ENCODE data around the gene CACNB2. TPM values are rescaled to one million over a fixed set of nuclear protein-coding genes. Genes with fewer than 3 reads are reported as not detected.
"Not testable (repeated sequence)": the region's sequence is repeated elsewhere in the genome, so short reads cannot be mapped to it uniquely, and the experiment has no call there.

CACNB2 gene
- total and polyA plus RNA-seq, 2 donors: 0.85 to 3.9 TPM

GRCh38 chr10:18556522-18557147 is 416.4 kb downstream of the CACNB2 start:
- Histone ChIP-seq H3K27me3 (ENCODE audit: control insufficient read depth in 2 of 2, insufficient read depth in 1 of 2, low read length in 1 of 2) (no peaks in the 10 kb centered on the region), H3K36me3 (ENCODE audit: control insufficient read depth in 2 of 2, insufficient read depth in 2 of 2, low read length in 1 of 2) (peaks cover 0 to under 1% of the 10 kb centered on the region in 2 donors), H3K4me1 (ENCODE audit: control insufficient read depth in 2 of 2, insufficient read depth in 2 of 2, low read length in 2 of 2) (no peaks in the 10 kb centered on the region), H3K27ac (ENCODE audit: low read depth in 1 of 2, low read length in 1 of 2) (no peak overlapping the region), H3K4me3 (ENCODE audit: low read length in 2 of 2) (no peak overlapping the region), H3K9me3 (ENCODE audit: control insufficient read depth in 2 of 2, insufficient read depth in 1 of 2, low read length in 1 of 2) (no peaks in the 10 kb centered on the region)
- DNase-seq (ENCODE audit: low read depth in 6 of 9, low spot score in 9 of 9): no peak
- 98% methylated on average over 3 of the region's 3 CpGs for WGBS

GRCh38 chr10:18557960-18558359 is 417.7 kb downstream of the CACNB2 start:
- DNase-seq (ENCODE audit: low read depth in 6 of 9, low spot score in 9 of 9): no peak
- Histone ChIP-seq H3K4me3 (ENCODE audit: low read length in 2 of 2) (no peak overlapping the region), H3K27me3 (ENCODE audit: control insufficient read depth in 2 of 2, insufficient read depth in 1 of 2, low read length in 1 of 2) (no peaks in the 10 kb centered on the region), H3K27ac (ENCODE audit: low read depth in 1 of 2, low read length in 1 of 2) (no peak overlapping the region), H3K9me3 (ENCODE audit: control insufficient read depth in 2 of 2, insufficient read depth in 1 of 2, low read length in 1 of 2) (no peaks in the 10 kb centered on the region), H3K4me1 (ENCODE audit: control insufficient read depth in 2 of 2, insufficient read depth in 2 of 2, low read length in 2 of 2) (no peaks in the 10 kb centered on the region), H3K36me3 (ENCODE audit: control insufficient read depth in 2 of 2, insufficient read depth in 2 of 2, low read length in 1 of 2) (no peaks in the 10 kb centered on the region)
- 100% methylated on average over 1 of the region's 1 CpG for WGBS

GRCh38 chr10:18561861-18562551 is 421.8 kb downstream of the CACNB2 start:
- 99% methylated on average over 8 of the region's 8 CpGs for WGBS
- no peaks in the 10 kb centered on the region for H3K9me3 ChIP-seq (ENCODE audit: control insufficient read depth in 2 of 2, insufficient read depth in 1 of 2, low read length in 1 of 2)

GRCh38 chr10:18563003-18563726 is 422.9 kb downstream of the CACNB2 start:
- Histone ChIP-seq H3K4me1 (ENCODE audit: control insufficient read depth in 2 of 2, insufficient read depth in 2 of 2, low read length in 2 of 2) (no peaks in the 10 kb centered on the region), H3K27ac (ENCODE audit: low read depth in 1 of 2, low read length in 1 of 2) (no peak overlapping the region), H3K4me3 (ENCODE audit: low read length in 2 of 2) (no peak overlapping the region), H3K36me3 (ENCODE audit: control insufficient read depth in 2 of 2, insufficient read depth in 2 of 2, low read length in 1 of 2) (no peaks in the 10 kb centered on the region), H3K27me3 (ENCODE audit: control insufficient read depth in 2 of 2, insufficient read depth in 1 of 2, low read length in 1 of 2) (no peaks in the 10 kb centered on the region), H3K9me3 (ENCODE audit: control insufficient read depth in 2 of 2, insufficient read depth in 1 of 2, low read length in 1 of 2) (no peaks in the 10 kb centered on the region)
- WGBS: 97% methylated on average over 6 of the region's 6 CpGs
- DNase-seq (ENCODE audit: low read depth in 6 of 9, low spot score in 9 of 9): no peak

More at GRCh38 chr10:18561861-18562551, 421.8 kb downstream of the CACNB2 start:
- Histone ChIP-seq H3K4me1 (ENCODE audit: control insufficient read depth in 2 of 2, insufficient read depth in 2 of 2, low read length in 2 of 2) (no peaks in the 10 kb centered on the region), H3K27ac (ENCODE audit: low read depth in 1 of 2, low read length in 1 of 2) (no peak overlapping the region), H3K36me3 (ENCODE audit: control insufficient read depth in 2 of 2, insufficient read depth in 2 of 2, low read length in 1 of 2) (no peaks in the 10 kb centered on the region), H3K4me3 (ENCODE audit: low read length in 2 of 2) (no peak overlapping the region), H3K27me3 (ENCODE audit: control insufficient read depth in 2 of 2, insufficient read depth in 1 of 2, low read length in 1 of 2) (no peaks in the 10 kb centered on the region)
- DNase-seq (ENCODE audit: low read depth in 6 of 9, low spot score in 9 of 9): no peak

DNA sequence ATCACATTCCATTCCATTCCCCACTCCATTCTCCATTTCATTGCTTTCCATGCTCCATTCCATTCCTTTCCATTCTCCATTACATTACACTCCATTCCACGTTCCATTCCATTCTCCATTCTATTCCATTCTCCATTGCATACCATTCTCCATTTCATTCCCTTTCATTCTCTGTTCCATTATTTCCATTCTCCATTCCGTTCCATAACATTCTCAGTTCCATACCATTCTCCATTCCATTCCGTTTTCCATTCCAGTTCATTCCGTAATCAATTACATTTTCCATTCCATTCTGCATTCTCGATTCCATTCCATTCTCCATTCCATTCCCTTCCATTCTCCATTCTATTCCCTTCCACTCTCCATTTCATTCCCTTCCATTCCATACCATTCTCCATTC is 424.8 kb downstream of the CACNB2 start:
- H3K27ac ChIP-seq (ENCODE audit: low read depth in 1 of 2, low read length in 1 of 2): no peak overlapping the region
- H3K9me3 ChIP-seq (ENCODE audit: control insufficient read depth in 2 of 2, insufficient read depth in 1 of 2, low read length in 1 of 2): no peaks in the 10 kb centered on the region
- no peak for DNase-seq (ENCODE audit: low read depth in 6 of 9, low spot score in 9 of 9)
- no peaks in the 10 kb centered on the region for H3K36me3 ChIP-seq (ENCODE audit: control insufficient read depth in 2 of 2, insufficient read depth in 2 of 2, low read length in 1 of 2)
- WGBS: 98% methylated on average over 5 of the region's 5 CpGs
- H3K4me3 ChIP-seq (ENCODE audit: low read length in 2 of 2): no peak overlapping the region
- H3K27me3 ChIP-seq (ENCODE audit: control insufficient read depth in 2 of 2, insufficient read depth in 1 of 2, low read length in 1 of 2): no peaks in the 10 kb centered on the region
- H3K4me1 ChIP-seq (ENCODE audit: control insufficient read depth in 2 of 2, insufficient read depth in 2 of 2, low read length in 2 of 2): no peaks in the 10 kb centered on the region

DNA sequence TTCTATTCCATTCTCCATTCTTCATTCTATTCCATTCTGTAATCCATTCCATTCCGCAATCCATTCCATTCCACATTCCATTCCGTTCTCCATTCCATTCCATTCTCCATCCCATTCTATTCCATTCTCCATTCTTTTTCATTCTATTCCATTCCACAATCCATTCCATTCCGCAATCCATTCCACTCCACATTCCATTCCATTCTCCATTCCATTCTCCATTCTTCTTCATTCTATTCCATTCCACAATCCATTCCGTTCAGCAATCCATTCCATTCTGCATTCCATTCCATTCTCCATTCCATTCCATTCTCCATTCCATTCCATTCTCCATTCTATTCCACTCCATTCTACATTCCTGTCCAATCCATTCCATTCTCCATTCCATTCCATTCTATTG is 426.0 kb downstream of the CACNB2 start:
- 86% methylated on average over 4 of the region's 4 CpGs for WGBS
- H3K9me3 ChIP-seq (ENCODE audit: control insufficient read depth in 2 of 2, insufficient read depth in 1 of 2, low read length in 1 of 2): no peaks in the 10 kb centered on the region
- no peaks in the 10 kb centered on the region for H3K36me3 ChIP-seq (ENCODE audit: control insufficient read depth in 2 of 2, insufficient read depth in 2 of 2, low read length in 1 of 2)

GRCh38 chr10:18567343-18567856 is 427.2 kb downstream of the CACNB2 start:
- H3K27ac ChIP-seq (ENCODE audit: low read depth in 1 of 2, low read length in 1 of 2): no peak overlapping the region
- no peaks in the 10 kb centered on the region for H3K9me3 ChIP-seq (ENCODE audit: control insufficient read depth in 2 of 2, insufficient read depth in 1 of 2, low read length in 1 of 2)
- no peak overlapping the region for H3K4me3 ChIP-seq (ENCODE audit: low read length in 2 of 2)
- no peaks in the 10 kb centered on the region for H3K36me3 ChIP-seq (ENCODE audit: control insufficient read depth in 2 of 2, insufficient read depth in 2 of 2, low read length in 1 of 2)
- DNase-seq (ENCODE audit: low read depth in 6 of 9, low spot score in 9 of 9): no peak
- no peaks in the 10 kb centered on the region for H3K27me3 ChIP-seq (ENCODE audit: control insufficient read depth in 2 of 2, insufficient read depth in 1 of 2, low read length in 1 of 2)
- 98% methylated on average over 3 of the region's 3 CpGs for WGBS
- no peaks in the 10 kb centered on the region for H3K4me1 ChIP-seq (ENCODE audit: control insufficient read depth in 2 of 2, insufficient read depth in 2 of 2, low read length in 2 of 2)

More for the DNA sequence above, 426.0 kb downstream of the CACNB2 start:
- Histone ChIP-seq H3K27me3 (ENCODE audit: control insufficient read depth in 2 of 2, insufficient read depth in 1 of 2, low read length in 1 of 2) (no peaks in the 10 kb centered on the region), H3K4me3 (ENCODE audit: low read length in 2 of 2) (no peak overlapping the region), H3K4me1 (ENCODE audit: control insufficient read depth in 2 of 2, insufficient read depth in 2 of 2, low read length in 2 of 2) (no peaks in the 10 kb centered on the region), H3K27ac (ENCODE audit: low read depth in 1 of 2, low read length in 1 of 2) (no peak overlapping the region)
- no peak for DNase-seq (ENCODE audit: low read depth in 6 of 9, low spot score in 9 of 9)

- H3K4me3 ChIP-seq (ENCODE audit: low read length in 2 of 2); H3K27ac ChIP-seq (ENCODE audit: low read depth in 1 of 2, low read length in 1 of 2); DNase-seq (ENCODE audit: low read depth in 6 of 9, low spot score in 9 of 9); H3K27me3 ChIP-seq (ENCODE audit: control insufficient read depth in 2 of 2, insufficient read depth in 1 of 2, low read length in 1 of 2); H3K9me3 ChIP-seq (ENCODE audit: control insufficient read depth in 2 of 2, insufficient read depth in 1 of 2, low read length in 1 of 2); H3K36me3 ChIP-seq (ENCODE audit: control insufficient read depth in 2 of 2, insufficient read depth in 2 of 2, low read length in 1 of 2); H3K4me1 ChIP-seq (ENCODE audit: control insufficient read depth in 2 of 2, insufficient read depth in 2 of 2, low read length in 2 of 2): not testable (repeated sequence)
- 97% methylated on average over 2 of the region's 2 CpGs for WGBS
Measured at GRCh38 chr10:18570386-18570785, 430.2 kb downstream of the CACNB2 start.

- Histone ChIP-seq H3K36me3 (ENCODE audit: control insufficient read depth in 2 of 2, insufficient read depth in 2 of 2, low read length in 1 of 2) (no peaks in the 10 kb centered on the region), H3K4me1 (ENCODE audit: control insufficient read depth in 2 of 2, insufficient read depth in 2 of 2, low read length in 2 of 2) (no peaks in the 10 kb centered on the region), H3K27me3 (ENCODE audit: control insufficient read depth in 2 of 2, insufficient read depth in 1 of 2, low read length in 1 of 2) (no peaks in the 10 kb centered on the region), H3K9me3 (ENCODE audit: control insufficient read depth in 2 of 2, insufficient read depth in 1 of 2, low read length in 1 of 2) (peaks cover 0 to 2% of the 10 kb centered on the region in 2 donors), H3K27ac (ENCODE audit: low read depth in 1 of 2, low read length in 1 of 2) (no peak overlapping the region), H3K4me3 (ENCODE audit: low read length in 2 of 2) (no peak overlapping the region)
- no peak for DNase-seq (ENCODE audit: low read depth in 6 of 9, low spot score in 9 of 9)
Measured at GRCh38 chr10:18571076-18571475, 430.9 kb downstream of the CACNB2 start.

Measured in thymus (tissue), 11 donors.